GM19438 (cell line): ENCODE results near the gene HDAC4.

ENCODE experiments used
- ATAC-seq: cut with Tn5 transposase; IDR thresholded peaks from one replicate; pipeline ENCODE4 v1.9.1; 2021; ENCODE audit warnings: low read depth; ENCODE audit not compliant: unreplicated experiment

Gene HDAC4

GRCh38 chr2:239398521-239398921, 2.3 kb downstream of the HDAC4 start:
- ATAC-seq, result no peak

- ATAC-seq, result no peak
Observed at GRCh38 chr2:239397931-239398471, 2.8 kb downstream of the HDAC4 start.

- no peak for ATAC-seq
Observed at GRCh38 chr2:239396881-239397681, 3.7 kb downstream of the HDAC4 start.

- no peak for ATAC-seq
Observed at GRCh38 chr2:239395524-239395923, 5.3 kb downstream of the HDAC4 start.

GRCh38 chr2:239394978-239395377, 5.8 kb downstream of the HDAC4 start:
- no peak for ATAC-seq

GRCh38 chr2:239394346-239394945, 6.4 kb downstream of the HDAC4 start:
- ATAC-seq, result no peak

GRCh38 chr2:239393941-239394340, 6.9 kb downstream of the HDAC4 start:
- no peak for ATAC-seq

GRCh38 chr2:239393388-239393940, 7.4 kb downstream of the HDAC4 start:
- no peak for ATAC-seq

GRCh38 chr2:239392688-239393387, 8.0 kb downstream of the HDAC4 start:
- no peak for ATAC-seq

- ATAC-seq, result no peak
Observed at GRCh38 chr2:239392072-239392357, 8.8 kb downstream of the HDAC4 start.

- no peak for ATAC-seq
Observed at GRCh38 chr2:239391286-239392071, 9.3 kb downstream of the HDAC4 start.

- no peak for ATAC-seq
Observed at GRCh38 chr2:239390546-239391285, 10.1 kb downstream of the HDAC4 start.

GRCh38 chr2:239389414-239390329, 11.1 kb downstream of the HDAC4 start:
- no peak for ATAC-seq

- no peak for ATAC-seq
Observed at GRCh38 chr2:239388236-239389151, 12.3 kb downstream of the HDAC4 start.

GRCh38 chr2:239387811-239388210, 13.0 kb downstream of the HDAC4 start:
- no peak for ATAC-seq

- ATAC-seq, result no peak
Observed at GRCh38 chr2:239386872-239387445, 13.9 kb downstream of the HDAC4 start.

- ATAC-seq, result no peak
Observed at GRCh38 chr2:239386001-239386670, 14.7 kb downstream of the HDAC4 start.
